HEK293T (cell line): Measurements from ENCODE around the gene RAP1GAP.

Source experiments
- CTCF ChIA-PET: fragments of 350-600 bp; formaldehyde crosslinking; extraction: SDS; loops from one replicate; lab custom pipeline; 2021; ENCODE audit warnings: antibody characterized with exemption, inconsistent platforms; lab: Yijun Ruan, JAX
- POLR2A ChIA-PET: fragments of 350-600 bp; formaldehyde crosslinking; extraction: SDS; loops from one replicate; lab custom pipeline; 2020; ENCODE audit warnings: antibody characterized with exemption, inconsistent platforms; lab: Yijun Ruan, JAX
- DNase-seq: peaks from one replicate; pipeline ENCODE4 v3.0.0; 2012; ENCODE audit warnings: mixed read lengths; ENCODE audit errors: extremely low spot score
- ARNT ChIP-seq: fragments of 450-650 bp; IDR thresholded peaks from 2 replicates; pipeline ENCODE4 v1.6.1; 2017; ENCODE audit warnings: mild to moderate bottlenecking
- BHLHE40 ChIP-seq: fragments of 450-650 bp; IDR thresholded peaks from 2 replicates; pipeline ENCODE4 v1.6.1; 2016; ENCODE audit warnings: mild to moderate bottlenecking, moderate library complexity, borderline replicate concordance
- CTBP1 ChIP-seq: fragments of 450-650 bp; IDR thresholded peaks from 2 replicates; pipeline ENCODE4 v1.6.1; 2016; ENCODE audit warnings: borderline replicate concordance
- ELF4 ChIP-seq: fragments of 450-650 bp; IDR thresholded peaks from 2 replicates; pipeline ENCODE4 v1.6.1; 2017; ENCODE audit warnings: antibody characterized with exemption
- FOXA1 ChIP-seq: fragments of 450-650 bp; IDR thresholded peaks from 2 replicates; pipeline ENCODE4 v1.6.1; 2016; ENCODE audit warnings: mild to moderate bottlenecking
- FOXK2 ChIP-seq: fragments of 450-650 bp; IDR thresholded peaks from 2 replicates; pipeline ENCODE4 v1.6.1; 2016; ENCODE audit warnings: mild to moderate bottlenecking
- FOXM1 ChIP-seq: fragments of 450-650 bp; IDR thresholded peaks from 2 replicates; pipeline ENCODE4 v1.6.1; 2017; ENCODE audit warnings: mild to moderate bottlenecking, borderline replicate concordance
- HDGF ChIP-seq: fragments of 450-650 bp; IDR thresholded peaks from 2 replicates; pipeline ENCODE4 v1.6.1; 2017; ENCODE audit warnings: antibody characterized with exemption, borderline replicate concordance
- L3MBTL2 ChIP-seq: fragments of 450-650 bp; conservative IDR thresholded peaks from 2 replicates; pipeline ENCODE4 v1.6.1; 2016; ENCODE audit warnings: mild to moderate bottlenecking
- LEF1 ChIP-seq: fragments of 450-650 bp; IDR thresholded peaks from 2 replicates; pipeline ENCODE4 v1.6.1; 2017; ENCODE audit warnings: mild to moderate bottlenecking, borderline replicate concordance
- NFRKB ChIP-seq: fragments of 450-650 bp; IDR thresholded peaks from 2 replicates; pipeline ENCODE4 v1.6.1; 2016; ENCODE audit warnings: mild to moderate bottlenecking, moderate library complexity
- PKNOX1 ChIP-seq: fragments of 450-650 bp; IDR thresholded peaks from 2 replicates; pipeline ENCODE4 v1.6.1; 2016
- SP1 ChIP-seq: fragments of 450-650 bp; IDR thresholded peaks from 2 replicates; pipeline ENCODE4 v1.6.1; 2017
- SUZ12 ChIP-seq: fragments of 450-650 bp; IDR thresholded peaks from 2 replicates; pipeline ENCODE4 v1.6.1; 2016; ENCODE audit warnings: mild to moderate bottlenecking
- TARDBP ChIP-seq: fragments of 450-650 bp; IDR thresholded peaks from 2 replicates; pipeline ENCODE4 v1.6.1; 2016
- ZNF384 ChIP-seq: fragments of 450-650 bp; IDR thresholded peaks from 2 replicates; pipeline ENCODE4 v1.6.1; 2016

The RAP1GAP gene

DNA sequence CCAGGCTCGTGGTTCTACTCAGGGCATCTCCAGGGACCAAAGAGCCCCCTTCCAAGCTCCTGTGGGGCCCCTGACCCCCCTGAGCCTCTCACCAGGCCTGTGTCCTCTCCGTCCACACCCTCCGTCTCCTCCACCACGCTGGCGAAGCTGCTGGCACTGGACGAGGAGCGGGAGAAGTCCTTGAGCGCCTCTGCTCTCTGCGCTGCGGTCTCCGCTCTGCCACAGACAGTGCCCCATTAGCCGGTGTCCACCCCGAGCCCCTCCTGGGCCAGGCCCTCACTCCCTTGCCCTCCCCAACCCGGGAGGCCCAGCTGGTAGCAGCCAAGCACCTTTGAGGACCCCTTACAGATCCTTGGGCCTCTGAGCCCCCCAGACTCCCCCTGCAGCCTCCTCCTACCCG lies 69.8 kb downstream of the RAP1GAP start:
- DNase-seq: no peak
- ChIA-PET CTCF (no interaction called here), POLR2A (no interaction called here)
- TF ChIP-seq BHLHE40 (no peak), SUZ12 (no peak), ARNT (no peak), ZNF384 (no peak), FOXK2 (no peak), LEF1 (no peak), HDGF (no peak), FOXM1 (no peak), L3MBTL2 (no peak)

DNA sequence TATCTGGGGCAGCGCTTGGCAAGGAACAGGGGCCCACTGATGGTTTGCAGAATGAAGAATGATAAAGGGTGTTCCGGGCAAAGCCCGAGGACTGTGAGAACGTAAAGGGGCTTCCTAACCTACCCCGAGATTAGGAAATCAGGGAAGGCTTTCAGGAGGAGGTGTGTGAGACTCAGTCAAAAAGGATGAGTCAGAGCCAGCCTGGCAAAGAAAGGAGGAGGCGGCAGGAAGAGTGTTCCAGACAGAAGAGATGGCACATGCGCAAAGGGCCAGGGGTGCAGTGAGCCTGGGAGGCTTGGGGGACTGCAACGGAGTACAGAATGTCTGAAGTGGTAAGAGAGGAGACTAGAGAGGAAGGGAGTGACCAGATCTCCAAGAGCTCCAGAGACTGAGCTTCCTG lies 70.3 kb downstream of the RAP1GAP start:
- TF ChIP-seq ZNF384: no peak
- no peak for TF ChIP-seq SUZ12
- TF ChIP-seq FOXK2: no peak
- no peak for TF ChIP-seq ELF4
- TF ChIP-seq PKNOX1: no peak
- TF ChIP-seq L3MBTL2: no peak
- no peak for TF ChIP-seq HDGF
- no peak for TF ChIP-seq LEF1
- no peak for TF ChIP-seq CTBP1
- no peak for TF ChIP-seq TARDBP
- no peak for TF ChIP-seq BHLHE40
- TF ChIP-seq FOXA1: no peak
- no peak for TF ChIP-seq SP1
- ChIA-PET CTCF (no interaction called here), POLR2A (no interaction called here)
- no peak for DNase-seq

DNA sequence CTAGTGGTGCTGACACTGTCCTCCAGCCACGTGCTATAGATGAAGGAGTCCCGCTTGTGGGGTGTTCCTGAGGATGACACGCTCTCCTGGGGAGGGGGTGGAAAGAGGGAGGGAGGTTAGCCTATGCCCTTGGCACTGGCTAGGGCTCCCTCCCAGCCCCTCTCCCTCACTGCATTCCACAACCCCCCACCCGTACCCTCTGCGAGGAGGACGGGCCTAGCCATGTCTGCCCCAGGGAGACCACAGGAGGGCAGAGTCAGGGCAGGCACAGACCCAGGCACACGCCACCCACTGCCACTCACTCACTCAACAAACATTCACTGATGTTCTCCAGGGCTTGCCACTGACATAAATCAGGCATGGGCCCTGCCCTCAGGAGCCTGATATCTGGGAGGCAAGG lies 70.7 kb downstream of the RAP1GAP start:
- no peak for DNase-seq
- ChIA-PET CTCF (no interaction called here), POLR2A (no interaction called here)
- TF ChIP-seq HDGF (no peak), CTBP1 (no peak), ZNF384 (no peak), TARDBP (no peak), NFRKB (no peak), FOXM1 (no peak), FOXA1 (no peak), SP1 (no peak), PKNOX1 (no peak), BHLHE40 (no peak), L3MBTL2 (no peak), SUZ12 (no peak), FOXK2 (no peak), ARNT (no peak), ELF4 (no peak), LEF1 (no peak)

GRCh38 chr1:21597753-21598152 lies 71.4 kb downstream of the RAP1GAP start:
- DNase-seq: no peak
- TF ChIP-seq ZNF384 (no peak), FOXA1 (no peak), NFRKB (no peak), CTBP1 (no peak), PKNOX1 (no peak), ELF4 (no peak), HDGF (no peak), LEF1 (no peak), SP1 (no peak), L3MBTL2 (no peak), FOXM1 (no peak), TARDBP (no peak)
- ChIA-PET CTCF (no interaction called here), POLR2A (no interaction called here)

DNA sequence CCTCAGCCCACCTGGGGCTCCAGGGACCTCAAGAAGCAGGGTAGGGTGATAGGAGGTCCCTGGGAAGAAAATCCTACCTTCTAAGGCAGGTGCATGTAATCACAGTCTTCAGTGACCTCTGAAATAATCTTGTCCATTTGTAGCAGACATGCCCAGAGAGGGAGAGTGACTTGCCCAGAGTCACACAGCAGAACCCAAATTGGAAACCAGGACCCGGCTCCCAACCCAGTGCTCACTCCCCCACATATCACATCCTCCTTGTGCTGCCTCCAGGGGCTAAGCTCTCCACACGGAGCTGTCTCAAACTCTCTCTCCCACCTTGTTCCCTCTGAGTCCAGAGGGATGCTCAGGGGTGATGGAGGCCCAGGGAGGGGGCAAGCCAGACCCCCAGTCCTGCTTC lies 72.5 kb downstream of the RAP1GAP start:
- TF ChIP-seq L3MBTL2 (no peak), CTBP1 (no peak), ELF4 (no peak), FOXK2 (no peak), HDGF (no peak), SUZ12 (no peak), FOXA1 (no peak), FOXM1 (no peak), ARNT (no peak), BHLHE40 (no peak), LEF1 (no peak), PKNOX1 (no peak), ZNF384 (no peak), NFRKB (no peak)
- POLR2A ChIA-PET: no interaction called here
- no peak for DNase-seq
- CTCF ChIA-PET: no interaction called here

DNA sequence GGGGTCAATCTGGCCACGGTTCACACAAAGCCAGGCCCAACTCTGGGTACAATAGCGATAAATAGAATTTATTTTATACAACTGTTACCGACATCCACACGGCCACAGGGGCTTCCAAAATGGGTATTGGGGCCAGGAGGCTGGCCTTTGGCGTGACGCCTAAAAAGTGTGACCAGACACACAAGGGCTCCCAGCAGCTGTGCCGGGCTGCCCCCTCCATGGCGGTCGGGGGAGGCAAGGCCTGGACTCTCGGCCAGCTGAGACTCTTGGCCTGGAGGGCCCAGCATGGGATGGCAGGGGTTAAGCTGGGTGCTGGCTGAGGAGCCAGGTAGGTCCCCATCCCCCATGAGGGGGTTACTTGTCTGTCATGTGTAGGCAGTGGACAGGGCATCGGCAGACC lies 73.0 kb downstream of the RAP1GAP start:
- POLR2A ChIA-PET: no interaction called here
- TF ChIP-seq SUZ12: no peak
- no peak for DNase-seq
- CTCF ChIA-PET: no interaction called here
